ENCODE measurements around the gene MIA.

Gene MIA

DNA sequence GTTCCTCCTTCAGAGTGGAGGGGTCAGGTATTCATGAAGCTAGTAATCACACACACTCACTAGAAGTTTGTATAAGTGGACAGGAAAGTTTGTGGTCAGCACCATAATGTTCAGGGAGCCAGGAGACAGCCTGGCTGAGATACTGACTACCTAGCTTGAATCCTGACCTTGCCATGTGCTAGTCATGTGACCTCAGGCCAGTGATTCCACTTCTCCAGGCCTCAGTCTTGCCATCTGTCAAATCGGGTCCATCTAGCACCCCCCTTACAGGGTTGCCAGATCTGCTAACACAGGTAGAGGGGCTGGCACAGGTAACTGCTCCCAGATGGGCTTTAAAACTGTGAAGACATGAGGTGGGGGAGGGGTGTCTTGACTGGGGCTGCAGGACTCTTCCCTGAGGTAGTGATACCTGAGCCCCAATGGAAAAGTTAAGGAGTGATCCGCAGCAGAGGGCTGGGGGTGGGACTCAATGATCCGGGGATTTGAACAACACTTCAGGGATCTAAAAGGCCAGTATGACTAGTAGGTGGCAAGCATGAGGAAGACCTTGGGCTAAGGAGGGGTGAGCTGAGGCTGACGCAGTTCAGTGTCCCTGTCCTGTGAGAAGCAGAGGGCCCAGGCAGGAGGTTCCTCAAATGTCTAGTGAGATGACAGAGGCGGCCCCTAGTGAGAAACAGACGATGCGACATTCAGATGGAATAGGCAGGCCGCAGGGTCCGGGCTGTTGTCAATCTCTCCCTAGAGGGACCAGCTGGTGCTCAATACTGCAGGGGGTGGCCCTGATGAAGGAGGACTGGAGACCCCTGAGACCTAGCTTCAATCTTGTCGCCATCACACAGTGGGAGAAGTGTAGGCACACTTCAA, 33.6 kb upstream of the MIA start:
- in situ Hi-C loops (cut with HindIII; ENCODE audit: low pct_unique_long_range_greater_than_20kb, low sequenced_read_pairs) = no loop called here
- TF ChIP-seq JUND (IDR thresholded peaks at IDR 0.05; ENCODE audit: low read depth) = no peak
- DNase-seq (ENCODE audit: low read depth in 1 of 2, low spot score in 1 of 2) = no peak

GRCh38 chr19:40742477-40742876, 32.8 kb upstream of the MIA start:
- no peak for DNase-seq (ENCODE audit: low read depth in 1 of 2, low spot score in 1 of 2)
- TF ChIP-seq JUND (IDR thresholded peaks at IDR 0.05; ENCODE audit: low read depth) = no peak
- in situ Hi-C loops (cut with HindIII; ENCODE audit: low pct_unique_long_range_greater_than_20kb, low sequenced_read_pairs) = no loop called here

DNA sequence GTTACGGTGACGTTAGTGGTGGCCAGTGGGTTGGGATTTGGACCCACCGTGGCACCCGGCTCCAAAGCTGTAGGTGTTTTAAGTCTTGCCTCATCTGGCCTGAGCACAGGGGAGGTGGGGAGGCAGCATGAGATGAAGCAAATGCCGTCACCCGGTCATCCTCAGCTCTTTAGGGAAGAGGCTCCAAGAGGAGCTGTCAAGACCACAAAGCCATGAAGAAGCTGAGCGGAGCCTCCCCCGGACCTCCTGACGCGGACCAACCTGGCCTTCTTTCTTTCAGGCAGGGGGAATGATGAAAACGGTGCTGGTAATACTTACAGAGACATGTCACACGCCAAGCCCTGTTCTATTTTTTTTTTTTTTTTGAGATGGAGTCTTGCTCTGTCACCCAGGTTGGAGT, 32.4 kb upstream of the MIA start:
- no peak for TF ChIP-seq JUND (IDR thresholded peaks at IDR 0.05; ENCODE audit: low read depth)
- DNase-seq (ENCODE audit: low read depth in 1 of 2, low spot score in 1 of 2) = no peak
- in situ Hi-C loops (cut with HindIII; ENCODE audit: low pct_unique_long_range_greater_than_20kb, low sequenced_read_pairs) = no loop called here

DNA sequence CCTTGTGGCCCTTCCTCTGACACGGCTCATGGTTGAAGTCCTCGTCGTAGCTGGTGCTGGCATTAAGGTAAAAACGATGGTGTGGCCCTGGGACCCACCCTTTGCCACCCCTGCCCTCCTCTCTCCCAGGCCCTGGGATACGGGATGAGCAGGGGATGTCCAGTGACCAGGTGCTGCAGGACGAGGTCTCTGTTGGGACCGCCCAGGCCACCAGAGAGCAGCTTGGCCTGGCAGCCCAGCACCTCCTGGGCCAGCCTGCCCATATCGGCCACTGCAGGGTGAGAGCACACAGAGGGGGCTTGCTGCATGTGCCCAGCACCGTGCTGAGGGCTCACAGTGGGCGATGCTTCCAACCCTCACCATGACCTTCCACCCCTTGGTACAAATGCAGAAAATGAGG, 31.4 kb upstream of the MIA start:
- in situ Hi-C loops (cut with HindIII; ENCODE audit: low pct_unique_long_range_greater_than_20kb, low sequenced_read_pairs) = no loop called here
- DNase-seq (ENCODE audit: low read depth in 1 of 2, low spot score in 1 of 2) = no peak
- no peak for TF ChIP-seq JUND (IDR thresholded peaks at IDR 0.05; ENCODE audit: low read depth)

DNA sequence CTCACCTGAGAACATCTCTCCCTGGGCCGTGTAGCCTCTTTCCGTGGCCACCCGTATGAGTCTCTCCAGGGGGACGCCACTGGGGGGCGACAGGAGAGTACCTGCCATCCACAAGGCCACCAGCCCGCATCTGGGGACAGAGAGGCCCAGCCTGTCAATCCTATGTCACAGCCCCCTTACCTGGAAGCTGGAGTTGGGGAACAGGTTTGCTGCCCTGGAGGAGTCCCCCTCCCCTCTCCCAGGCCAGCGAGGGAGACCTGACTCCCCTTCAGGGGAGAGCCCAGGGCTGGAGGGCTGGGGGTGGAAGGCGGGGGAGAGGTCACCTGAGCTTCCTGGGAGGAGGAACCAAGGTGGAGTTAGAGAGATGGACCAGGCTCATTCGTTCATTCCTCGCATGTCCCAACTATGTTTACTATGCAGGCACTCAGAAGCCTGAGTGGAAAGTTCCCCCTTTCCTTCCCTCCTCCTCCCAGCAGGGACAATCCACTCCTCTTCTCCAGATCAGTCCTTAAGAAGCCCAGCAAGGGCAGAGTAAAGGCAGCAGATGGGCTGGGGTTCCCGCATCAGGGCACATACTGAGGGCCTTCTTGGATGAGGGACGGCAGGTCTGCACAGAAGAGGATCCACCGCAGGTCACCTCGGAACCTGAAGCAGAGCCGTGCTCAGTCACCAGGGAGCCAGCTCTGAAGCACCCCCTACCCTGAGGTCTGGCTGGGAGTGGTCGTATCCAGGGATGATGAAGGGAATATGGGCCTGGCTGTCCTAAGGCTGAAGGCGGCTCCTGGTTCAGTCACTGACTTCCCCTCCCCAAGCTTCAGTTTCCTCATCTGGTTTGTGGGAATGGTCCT, 30.5 kb upstream of the MIA start:
- in situ Hi-C loops (cut with HindIII; ENCODE audit: low pct_unique_long_range_greater_than_20kb, low sequenced_read_pairs) = no loop called here
- DNase-seq (ENCODE audit: low read depth in 1 of 2, low spot score in 1 of 2) = peak in 1 of 2 experiments; percentile 60
- TF ChIP-seq JUND (IDR thresholded peaks at IDR 0.05; ENCODE audit: low read depth) = no peak

DNA sequence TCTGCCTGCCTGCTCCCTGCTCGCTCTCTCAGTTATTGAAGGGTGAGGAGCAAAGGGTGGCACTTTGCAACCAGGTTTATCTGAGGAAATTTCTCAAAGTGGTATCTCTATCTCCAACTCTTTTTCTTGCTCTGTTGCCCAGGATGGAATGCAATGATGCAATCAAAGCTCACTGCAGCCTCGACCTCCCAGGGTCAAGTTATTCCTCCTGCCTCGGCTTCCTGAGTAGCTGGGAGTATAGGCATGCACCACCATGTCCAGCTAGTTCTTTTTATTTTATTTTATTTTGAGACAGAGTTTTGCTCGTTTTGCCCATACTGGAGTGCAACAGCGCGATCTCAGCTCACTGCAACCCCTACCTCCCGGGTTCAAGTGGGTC, 29.9 kb upstream of the MIA start:
- no peak for DNase-seq (ENCODE audit: low read depth in 1 of 2, low spot score in 1 of 2)
- TF ChIP-seq JUND (IDR thresholded peaks at IDR 0.05; ENCODE audit: low read depth) = no peak
- in situ Hi-C loops (cut with HindIII; ENCODE audit: low pct_unique_long_range_greater_than_20kb, low sequenced_read_pairs) = no loop called here

DNA sequence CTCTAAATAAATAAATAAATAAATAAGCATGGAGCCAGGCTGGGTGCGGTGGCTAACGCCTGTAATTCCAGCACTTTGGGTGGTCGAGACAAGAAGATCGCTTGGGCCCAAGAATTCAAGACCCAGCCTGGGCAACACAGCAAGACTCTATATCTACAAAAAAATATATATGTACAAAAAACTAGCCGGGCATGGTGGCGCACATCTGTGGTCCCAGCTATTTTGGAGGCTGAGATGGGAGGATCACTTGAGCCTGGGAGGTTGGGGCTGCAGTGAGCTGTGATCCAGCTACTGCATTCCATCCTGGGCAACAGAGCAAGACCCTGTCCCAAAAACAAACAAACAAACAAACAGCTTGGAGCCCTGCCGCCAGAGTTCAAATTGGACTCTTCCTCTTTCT, 27.8 kb upstream of the MIA start:
- no peak for DNase-seq (ENCODE audit: low read depth in 1 of 2, low spot score in 1 of 2)
- in situ Hi-C loops (cut with HindIII; ENCODE audit: low pct_unique_long_range_greater_than_20kb, low sequenced_read_pairs) = no loop called here
- TF ChIP-seq JUND (IDR thresholded peaks at IDR 0.05; ENCODE audit: low read depth) = no peak

GRCh38 chr19:40750058-40750873, 25.1 kb upstream of the MIA start, which contains the start of gene ACTMAP:
Gene ACTMAP, minus strand, starts transcription at chr19:40750477. Its CDS starts 674 bp downstream, at chr19:40749803.
- in situ Hi-C loops (cut with HindIII; ENCODE audit: low pct_unique_long_range_greater_than_20kb, low sequenced_read_pairs) = no loop called here
- peak; percentile 81 to 99 for DNase-seq (ENCODE audit: low read depth in 1 of 2, low spot score in 1 of 2)
- no peak for TF ChIP-seq JUND (IDR thresholded peaks at IDR 0.05; ENCODE audit: low read depth)

- peak; percentile 72 to 96 for DNase-seq (ENCODE audit: low read depth in 1 of 2, low spot score in 1 of 2)
- TF ChIP-seq JUND (IDR thresholded peaks at IDR 0.05; ENCODE audit: low read depth) = no peak
- in situ Hi-C loops (cut with HindIII; ENCODE audit: low pct_unique_long_range_greater_than_20kb, low sequenced_read_pairs) = no loop called here
These were observed 24.3 kb upstream of the MIA start, which contains the start of gene SNRPA for GRCh38 chr19:40750874-40751537. Gene SNRPA, plus strand, starts transcription at chr19:40751203. Its CDS starts 206 bp downstream, at chr19:40751409.

GRCh38 chr19:40752257-40752781, 23.0 kb upstream of the MIA start:
- no peak for TF ChIP-seq JUND (IDR thresholded peaks at IDR 0.05; ENCODE audit: low read depth)
- no peak for DNase-seq (ENCODE audit: low read depth in 1 of 2, low spot score in 1 of 2)

DNA sequence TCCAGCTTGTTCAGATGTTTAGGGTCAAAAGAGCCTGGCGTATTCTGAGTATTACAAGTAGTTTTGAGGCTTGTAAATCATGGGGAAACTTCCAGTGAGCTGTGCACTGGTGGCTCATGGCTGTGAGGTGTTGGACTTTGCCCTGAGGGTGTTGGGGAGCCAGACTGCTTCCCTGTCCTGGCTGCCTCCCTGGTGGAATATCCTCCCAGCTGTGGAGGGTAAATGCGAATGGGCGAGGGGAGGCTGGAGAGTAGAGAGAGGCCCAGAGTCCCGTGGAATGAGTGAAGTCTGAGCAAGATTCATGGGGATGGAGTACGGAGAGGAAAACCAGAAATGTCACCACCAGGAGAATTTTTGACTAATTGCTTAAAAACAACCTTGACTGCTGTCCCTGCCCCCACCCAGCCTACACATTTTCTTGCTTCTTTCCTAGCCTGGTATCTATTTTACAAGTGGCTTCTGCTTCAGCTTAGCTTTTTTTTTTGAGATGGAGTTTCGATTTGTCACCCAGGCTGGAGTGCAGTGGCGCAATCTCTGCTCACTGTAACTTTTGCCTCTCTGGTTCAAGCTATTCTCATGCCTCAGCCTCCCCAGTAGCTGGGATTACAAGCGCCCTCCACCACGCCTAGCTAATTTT, 20.6 kb upstream of the MIA start:
- no peak for DNase-seq (ENCODE audit: low read depth in 1 of 2, low spot score in 1 of 2)

More at GRCh38 chr19:40752257-40752781, 23.0 kb upstream of the MIA start:
- in situ Hi-C loops (cut with HindIII; ENCODE audit: low pct_unique_long_range_greater_than_20kb, low sequenced_read_pairs) = no loop called here

More for the DNA sequence above, 20.6 kb upstream of the MIA start:
- no peak for TF ChIP-seq JUND (IDR thresholded peaks at IDR 0.05; ENCODE audit: low read depth)
- in situ Hi-C loops (cut with HindIII; ENCODE audit: low pct_unique_long_range_greater_than_20kb, low sequenced_read_pairs) = no loop called here

Measured in T47D (cell line).